HepG2 (cell line): ENCODE results near the gene PCARE. TPM values are rescaled to one million over a fixed set of nuclear protein-coding genes. Genes with fewer than 3 reads are reported as not detected.

Experiments used
- ATAC-seq: fragments of 200-7000 bp; cut with Tn5 transposase; 3 replicates; pipeline ENCODE4 v1.9.1; 2020; ENCODE audit warnings: mild to moderate bottlenecking, moderate library complexity
- BruUV-seq: library from RNA; stranded (reverse); fragments of 400-500 nt; replicated peaks from 2 replicates; lab custom pipeline; 2021; lab: Mats Ljungman, UMichigan
- CTCF ChIA-PET: fragments of 300-600 bp; formaldehyde crosslinking; extraction: SDS; loops from one replicate; lab custom pipeline; 2021; ENCODE audit warnings: low total read pairs, inconsistent platforms, low intra/inter-chr PET ratio; lab: Yijun Ruan, JAX
- POLR2A ChIA-PET: fragments of 350-600 bp; sonication (Branson Sonifier 250); formaldehyde crosslinking; loops from one replicate; lab custom pipeline; 2020; ENCODE audit warnings: antibody characterized with exemption, inconsistent platforms; lab: Yijun Ruan, JAX
- DNase-seq: peaks from one replicate; pipeline ENCODE4 v3.0.0-alpha.2; 2015; ENCODE audit warnings: low spot score
- FAIRE-seq: peaks from 3 replicates; lab custom pipeline; 2011; peaks lifted over from hg19 to GRCh38; lab: Jason Lieb, UNC
- H2AFZ ChIP-seq: one replicate; pipeline ENCODE4 v1.6.1; 2011; ENCODE audit warnings: low read length, inconsistent platforms
- H3K27ac ChIP-seq: fragments of 300-600 bp; 3 replicates; pipeline ENCODE4 v1.8.0; 2011; ENCODE audit warnings: mixed run types, mild to moderate bottlenecking, mixed read lengths, low read length, inconsistent platforms; ENCODE audit not compliant: insufficient read depth; ENCODE audit errors: extremely low read length
- H3K27me3 ChIP-seq, 2 experiments: fragments of 200-600 bp in 1 of 2; 2 replicates in 1 of 2; 3 replicates in 1 of 2; pipeline versions ENCODE4 v1.6.0 to v1.8.0; 2011; ENCODE audit warnings: low read length in 2 of 2, mild to moderate bottlenecking in 2 of 2, moderate library complexity in 2 of 2, inconsistent platforms in 1 of 2; ENCODE audit not compliant: insufficient read depth in 2 of 2, control insufficient read depth in 1 of 2
- H3K36me3 ChIP-seq, 2 experiments: fragments of 200-600 bp in 1 of 2; replicated peaks in 1 of 2; 2 replicates in 1 of 2; 3 replicates in 1 of 2; pipeline versions ENCODE4 v1.5.1 to v1.8.0; 2011; ENCODE audit warnings: low read length in 2 of 2, inconsistent platforms in 1 of 2; ENCODE audit not compliant: insufficient read depth in 2 of 2, control insufficient read depth in 1 of 2
- H3K4me1 ChIP-seq: 2 replicates; pipeline ENCODE4 v1.5.1; 2012; ENCODE audit warnings: low read length, inconsistent platforms; ENCODE audit not compliant: insufficient read depth
- H3K4me2 ChIP-seq: 2 replicates; pipeline ENCODE4 v1.6.0; 2011; ENCODE audit warnings: low read depth, low read length, inconsistent platforms
- H3K4me3 ChIP-seq, 3 experiments: fragments of 200-600 bp in 1 of 3; sonication (generic), shearing (Covaris generic) in 1 of 3; replicated peaks in 1 of 3; 2 replicates each; pipeline ENCODE4 v1.5.1; 2011 to 2016; ENCODE audit warnings: low read length in 3 of 3, inconsistent platforms in 2 of 3, low read depth in 2 of 3, mild to moderate bottlenecking in 2 of 3, control low read depth in 1 of 3, mixed read lengths in 1 of 3; ENCODE audit not compliant: insufficient read depth in 1 of 3
- H3K79me2 ChIP-seq: one replicate; pipeline ENCODE4 v1.6.1; 2011; ENCODE audit warnings: low read length, inconsistent platforms; ENCODE audit not compliant: insufficient read depth
- H3K9ac ChIP-seq: 2 replicates; pipeline ENCODE4 v1.6.0; 2011; ENCODE audit warnings: mild to moderate bottlenecking, low read depth, low read length, inconsistent platforms; ENCODE audit not compliant: insufficient read depth
- H3K9me3 ChIP-seq: 2 replicates; pipeline ENCODE4 v1.5.1; 2012; ENCODE audit warnings: mild to moderate bottlenecking, low read length
- H4K20me1 ChIP-seq: 2 replicates; pipeline ENCODE4 v1.6.0; 2011; ENCODE audit warnings: inconsistent platforms, mild to moderate bottlenecking, low read length, moderate library complexity; ENCODE audit not compliant: insufficient read depth
- AHR ChIP-seq: IDR thresholded peaks from 2 replicates; pipeline ENCODE4 v1.6.1; 2018; ENCODE audit warnings: missing genetic modification reagents, missing compliant biosample characterization
- ARID3A ChIP-seq: IDR thresholded peaks from 2 replicates; pipeline ENCODE4 v1.6.1; 2012; ENCODE audit warnings: low read depth, low read length, improper control_type of control experiment
- ASH2L ChIP-seq: fragments of 300-600, 200-600 bp; sonication (generic); IDR thresholded peaks from 2 replicates; pipeline ENCODE4 v1.7.0; 2017; ENCODE audit warnings: low read depth, mild to moderate bottlenecking, moderate library complexity, mixed read lengths, low read length; ENCODE audit not compliant: insufficient read length
- FOXO1 ChIP-seq: sonication (generic); formaldehyde crosslinking; IDR thresholded peaks from 2 replicates; pipeline ENCODE4 v1.4.0; 2020; ENCODE audit warnings: missing genetic modification reagents
- LBX2 ChIP-seq: sonication (generic); formaldehyde crosslinking; IDR thresholded peaks from 2 replicates; pipeline ENCODE4 v1.5.0; 2020; ENCODE audit warnings: missing genetic modification reagents, mild to moderate bottlenecking, borderline replicate concordance
- MAFF ChIP-seq: IDR thresholded peaks from 2 replicates; pipeline ENCODE4 v1.6.1; 2011; ENCODE audit warnings: low read depth, low read length, improper control_type of control experiment
- ZNF883 ChIP-seq: sonication (generic); formaldehyde crosslinking; IDR thresholded peaks from 2 replicates; pipeline ENCODE4 v1.5.1; 2020; ENCODE audit warnings: mild to moderate bottlenecking, missing genetic modification reagents; ENCODE audit errors: not compliant biosample characterization
- WGBS: methylation state at CpG from one replicate; pipeline ENCODE4 v1.1.6; 2017; ENCODE audit warnings: low lambda C conversion rate; 5-methylcytosine and 5-hydroxymethylcytosine counted together
- in situ Hi-C: cut with HindIII; loops from 2 replicates; pipeline ENCODE4 v1.10.0; 2017; ENCODE audit warnings: low pct_unique_long_range_greater_than_20kb; ENCODE audit not compliant: extremely low pct_ligation_motif_present
- intact Hi-C: fragments of 100-400 bp; cut with micrococcal nuclease; formaldehyde crosslinking; loops from one replicate; pipeline ENCODE4 v1.10.0; 2022; ENCODE audit not compliant: unreplicated experiment
- polyA plus RNA-seq, 8 experiments: library from polyadenylated mRNA; depleted of rRNA in 3 of 8; stranded (reverse) in 7 of 8; unstranded in 1 of 8; fragments of >200 nt; fragmentation: Illumina TruSeq in 4 of 8; extraction: Trizol in 4 of 8; gene quantifications; 2 replicates each; pipeline versions ENCODE4 v1.2.1 to v1.2.3, GENCODE V29; 2011 to 2016; ENCODE audit warnings: low read depth in 4 of 8, missing spikeins in 1 of 8, mixed read lengths in 1 of 8; ENCODE audit not compliant: insufficient read depth in 1 of 8
- total RNA-seq, 5 experiments: library from RNA; depleted of rRNA; stranded (reverse); fragments of >200 nt; fragmentation: Illumina TruSeq; extraction: Trizol; gene quantifications; 2 replicates each; pipeline ENCODE4 v1.2.3, GENCODE V29; 2016; ENCODE audit warnings: low read depth in 1 of 5

PCARE gene
- total and polyA plus RNA-seq, 2 of the 13 experiments (the other 11 are each of a cell fraction or from before 2014, with no cell fraction given) = not detected

GRCh38 chr2:29053670-29054400 lies 20.5 kb downstream of the PCARE start:
- in situ Hi-C loops = no loop called here

More at GRCh38 chr2:29053670-29054400, 20.5 kb downstream of the PCARE start:
- CTCF ChIA-PET = no interaction called here
- no TSS peak for BruUV-seq
- H4K20me1 ChIP-seq = no peaks in the 10 kb centered on the region
- FAIRE-seq (no peak), ATAC-seq (no peak), DNase-seq (no peak)
- H3K27me3 ChIP-seq = peaks cover 5 to 57% of the 10 kb centered on the region in 2 experiments; a peak in 3 of 5 replicates
- intact Hi-C loops = loop anchor here (2.0 kb wide), 1 partner anchor 143 kb away; no protein-coding TSS in a partner anchor
- no peak for TF ChIP-seq ASH2L
- TF ChIP-seq ZNF883 (CRISPR knock-in tag) = no peak
- no peak for TF ChIP-seq LBX2 (CRISPR knock-in tag)
- no peak for TF ChIP-seq MAFF
- no peak for TF ChIP-seq FOXO1 (CRISPR knock-in tag)
- TF ChIP-seq AHR (CRISPR knock-in tag) = no peak
- no peak for TF ChIP-seq ARID3A
- no peak overlapping the region for H2AFZ ChIP-seq
- H3K9me3 ChIP-seq = no peaks in the 10 kb centered on the region
- H3K9ac ChIP-seq = no peak overlapping the region
- no peak overlapping the region for H3K4me3 ChIP-seq
- no peaks in the 10 kb centered on the region for H3K4me1 ChIP-seq
- POLR2A ChIA-PET = no interaction called here
- 11% methylated on average over 5 of the region's 5 CpGs for WGBS
- H3K4me2 ChIP-seq = no peak overlapping the region
- no peaks in the 10 kb centered on the region for H3K36me3 ChIP-seq
- H3K79me2 ChIP-seq = no peaks in the 10 kb centered on the region
- no peak overlapping the region for H3K27ac ChIP-seq
